GM18499 (cell line): ENCODE data around the gene FRMPD2.

ENCODE experiments used
- ATAC-seq: cut with Tn5 transposase; IDR thresholded peaks from one replicate; pipeline ENCODE4 v1.9.1; 2021; ENCODE audit warnings: moderate number of reproducible peaks; ENCODE audit not compliant: insufficient read depth, unreplicated experiment

Gene FRMPD2, protein sequence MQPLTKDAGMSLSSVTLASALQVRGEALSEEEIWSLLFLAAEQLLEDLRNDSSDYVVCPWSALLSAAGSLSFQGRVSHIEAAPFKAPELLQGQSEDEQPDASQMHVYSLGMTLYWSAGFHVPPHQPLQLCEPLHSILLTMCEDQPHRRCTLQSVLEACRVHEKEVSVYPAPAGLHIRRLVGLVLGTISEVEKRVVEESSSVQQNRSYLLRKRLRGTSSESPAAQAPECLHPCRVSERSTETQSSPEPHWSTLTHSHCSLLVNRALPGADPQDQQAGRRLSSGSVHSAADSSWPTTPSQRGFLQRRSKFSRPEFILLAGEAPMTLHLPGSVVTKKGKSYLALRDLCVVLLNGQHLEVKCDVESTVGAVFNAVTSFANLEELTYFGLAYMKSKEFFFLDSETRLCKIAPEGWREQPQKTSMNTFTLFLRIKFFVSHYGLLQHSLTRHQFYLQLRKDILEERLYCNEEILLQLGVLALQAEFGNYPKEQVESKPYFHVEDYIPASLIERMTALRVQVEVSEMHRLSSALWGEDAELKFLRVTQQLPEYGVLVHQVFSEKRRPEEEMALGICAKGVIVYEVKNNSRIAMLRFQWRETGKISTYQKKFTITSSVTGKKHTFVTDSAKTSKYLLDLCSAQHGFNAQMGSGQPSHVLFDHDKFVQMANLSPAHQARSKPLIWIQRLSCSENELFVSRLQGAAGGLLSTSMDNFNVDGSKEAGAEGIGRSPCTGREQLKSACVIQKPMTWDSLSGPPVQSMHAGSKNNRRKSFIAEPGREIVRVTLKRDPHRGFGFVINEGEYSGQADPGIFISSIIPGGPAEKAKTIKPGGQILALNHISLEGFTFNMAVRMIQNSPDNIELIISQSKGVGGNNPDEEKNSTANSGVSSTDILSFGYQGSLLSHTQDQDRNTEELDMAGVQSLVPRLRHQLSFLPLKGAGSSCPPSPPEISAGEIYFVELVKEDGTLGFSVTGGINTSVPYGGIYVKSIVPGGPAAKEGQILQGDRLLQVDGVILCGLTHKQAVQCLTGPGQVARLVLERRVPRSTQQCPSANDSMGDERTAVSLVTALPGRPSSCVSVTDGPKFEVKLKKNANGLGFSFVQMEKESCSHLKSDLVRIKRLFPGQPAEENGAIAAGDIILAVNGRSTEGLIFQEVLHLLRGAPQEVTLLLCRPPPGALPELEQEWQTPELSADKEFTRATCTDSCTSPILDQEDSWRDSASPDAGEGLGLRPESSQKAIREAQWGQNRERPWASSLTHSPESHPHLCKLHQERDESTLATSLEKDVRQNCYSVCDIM (N-terminal part only)

DNA sequence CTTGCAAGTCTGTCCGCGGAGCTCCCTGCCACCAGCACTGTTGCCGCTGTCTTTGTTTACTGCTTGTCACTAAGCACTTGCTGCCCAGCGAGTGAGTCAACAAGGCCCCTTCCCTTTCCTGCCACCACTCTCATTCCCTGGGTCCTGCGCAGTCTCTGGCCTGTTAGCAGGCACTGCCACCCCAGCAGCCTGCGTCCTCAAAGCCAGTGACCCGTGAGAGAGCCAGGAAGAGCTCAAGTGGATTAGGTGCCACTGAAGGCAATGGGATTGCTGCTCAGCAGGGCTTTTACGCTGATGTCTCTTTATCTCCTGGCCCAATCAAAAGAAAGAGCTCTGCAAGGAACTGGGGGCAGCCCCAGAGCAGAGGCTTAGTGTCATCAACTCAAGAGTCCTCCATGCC, at the start of gene FRMPD2:
Gene FRMPD2, minus strand, starts transcription at position 61 of the 400 bp plus-strand sequence. CDS start 129 bp downstream, outside the sequence.
- ATAC-seq = no peak

DNA sequence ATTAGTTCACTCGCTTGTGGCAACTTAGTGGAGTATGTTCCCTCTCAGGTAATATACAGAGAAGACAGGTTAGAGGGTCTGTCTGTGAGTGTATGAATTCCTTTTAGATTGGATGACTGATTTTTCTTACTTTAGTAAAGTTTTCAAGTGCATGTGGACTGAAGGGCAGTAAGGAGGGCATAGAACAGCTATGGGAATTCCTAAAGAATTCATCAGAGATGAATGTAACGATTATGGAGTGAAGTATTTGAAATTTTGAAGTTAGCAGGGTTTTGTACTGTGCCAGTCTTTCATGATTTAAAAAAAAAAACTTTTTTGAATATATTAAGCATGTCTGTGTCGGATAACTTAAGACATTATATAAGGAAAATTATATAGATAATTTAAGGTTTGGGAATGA, 47.5 kb upstream of the FRMPD2 start:
- ATAC-seq = no peak

DNA sequence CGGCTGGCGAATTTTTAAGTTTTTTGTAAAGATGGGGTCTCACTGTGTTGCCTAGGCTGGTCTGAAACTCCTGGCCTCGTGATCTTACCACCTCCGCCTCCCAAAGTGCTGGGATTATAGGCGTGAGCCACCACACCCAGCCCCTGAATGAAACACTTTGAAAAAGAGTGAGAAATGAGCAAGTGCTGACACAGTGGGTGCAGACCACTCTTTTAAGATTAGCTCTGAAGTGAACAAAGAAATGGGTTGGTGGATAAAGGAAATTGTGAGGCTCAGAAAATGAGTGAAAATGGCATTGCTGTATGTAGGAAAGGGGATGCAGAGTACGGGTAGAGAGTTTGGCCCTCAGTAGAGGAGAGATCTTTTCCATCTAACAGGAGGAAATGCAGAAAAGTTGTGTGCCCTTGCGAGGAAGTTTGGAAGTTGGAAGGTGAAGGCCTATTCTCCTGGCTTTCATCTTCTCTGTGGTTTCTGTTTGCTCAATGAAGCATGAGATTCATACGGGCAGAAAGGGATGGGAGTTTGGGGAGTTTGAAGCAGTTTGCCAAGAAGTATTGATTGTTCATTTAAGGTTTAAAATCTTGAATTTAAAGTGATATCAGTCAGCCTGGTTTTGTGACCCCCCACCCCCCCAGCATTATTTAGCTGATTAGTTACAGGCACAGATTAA, 43.0 kb upstream of the FRMPD2 start:
- no peak for ATAC-seq

DNA sequence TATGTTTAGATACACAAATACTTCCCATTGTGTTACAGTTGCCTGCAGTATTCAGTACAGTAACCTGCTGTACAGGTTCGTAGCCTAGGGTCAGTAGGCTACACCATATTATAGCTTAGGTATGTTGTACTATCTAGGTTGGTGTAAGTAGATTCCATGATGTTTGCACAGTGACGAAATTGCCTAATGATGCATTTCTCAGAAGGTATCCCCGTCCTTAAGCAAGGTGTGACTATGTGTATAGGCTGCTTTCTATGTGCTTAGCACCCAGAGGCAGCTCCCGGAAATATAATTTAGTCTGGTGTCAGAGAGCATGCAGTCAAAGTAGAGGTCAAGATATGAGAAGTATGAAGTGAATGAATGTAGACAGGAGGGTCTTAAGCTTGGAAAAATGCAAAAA, 41.7 kb upstream of the FRMPD2 start:
- ATAC-seq = no peak

DNA sequence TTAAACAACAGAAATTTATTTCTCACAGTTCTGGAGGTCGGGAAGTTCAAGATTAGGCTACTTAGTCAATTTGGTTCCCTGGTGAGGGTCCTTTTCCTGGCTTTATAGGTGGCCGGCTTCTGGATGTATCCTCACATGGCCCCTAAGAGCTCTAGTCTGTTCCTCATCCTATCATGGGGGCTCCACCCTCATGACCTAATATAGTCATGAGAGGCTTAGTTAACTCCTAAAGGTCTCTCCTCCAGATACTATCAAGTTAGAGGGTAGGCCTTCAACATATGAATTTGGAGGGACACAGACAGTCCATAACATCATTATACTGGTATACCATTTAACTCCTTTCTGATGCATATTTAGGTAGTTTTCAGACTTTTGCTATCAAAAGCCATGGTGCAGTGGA, 39.6 kb upstream of the FRMPD2 start:
- ATAC-seq = no peak

DNA sequence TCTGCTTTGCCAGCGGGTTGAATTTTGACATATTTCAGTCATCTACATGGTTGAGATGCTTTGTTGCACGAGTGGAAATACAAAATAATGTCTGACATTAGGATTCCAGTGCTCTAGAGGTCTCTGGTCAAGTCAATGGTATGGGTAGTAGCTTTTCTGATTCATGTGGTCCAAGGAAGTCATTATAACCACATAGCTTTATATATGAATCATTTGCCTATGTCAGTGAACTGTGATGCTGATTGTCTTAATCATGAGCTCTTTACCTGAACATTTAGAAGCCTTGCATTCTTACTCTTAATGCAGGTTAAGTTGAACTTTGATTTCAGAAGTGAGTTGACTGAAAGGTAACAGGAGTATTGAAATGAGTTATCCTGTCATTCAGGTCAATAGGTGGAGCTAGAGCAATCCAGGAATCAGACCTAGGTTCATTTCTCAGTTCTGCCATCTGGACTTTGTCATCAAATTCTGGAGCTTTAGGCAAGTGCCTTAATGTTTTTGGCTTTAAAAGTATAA, 35.3 kb upstream of the FRMPD2 start:
- no peak for ATAC-seq

DNA sequence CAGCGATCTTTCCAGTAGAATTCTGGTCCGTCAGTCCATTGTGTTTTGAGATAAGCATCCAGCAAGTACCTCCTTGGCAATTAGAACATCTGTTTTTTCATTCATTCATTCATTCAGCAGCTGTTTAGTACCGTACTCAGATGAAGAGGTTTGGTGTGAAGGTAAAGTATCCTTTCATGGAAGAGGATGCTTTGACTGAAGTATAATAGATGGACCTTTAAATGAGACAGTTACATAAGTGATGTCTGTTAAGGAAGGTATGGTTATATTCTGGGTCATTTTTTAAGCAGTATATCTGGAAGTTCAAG, 33.2 kb upstream of the FRMPD2 start:
- no peak for ATAC-seq

DNA sequence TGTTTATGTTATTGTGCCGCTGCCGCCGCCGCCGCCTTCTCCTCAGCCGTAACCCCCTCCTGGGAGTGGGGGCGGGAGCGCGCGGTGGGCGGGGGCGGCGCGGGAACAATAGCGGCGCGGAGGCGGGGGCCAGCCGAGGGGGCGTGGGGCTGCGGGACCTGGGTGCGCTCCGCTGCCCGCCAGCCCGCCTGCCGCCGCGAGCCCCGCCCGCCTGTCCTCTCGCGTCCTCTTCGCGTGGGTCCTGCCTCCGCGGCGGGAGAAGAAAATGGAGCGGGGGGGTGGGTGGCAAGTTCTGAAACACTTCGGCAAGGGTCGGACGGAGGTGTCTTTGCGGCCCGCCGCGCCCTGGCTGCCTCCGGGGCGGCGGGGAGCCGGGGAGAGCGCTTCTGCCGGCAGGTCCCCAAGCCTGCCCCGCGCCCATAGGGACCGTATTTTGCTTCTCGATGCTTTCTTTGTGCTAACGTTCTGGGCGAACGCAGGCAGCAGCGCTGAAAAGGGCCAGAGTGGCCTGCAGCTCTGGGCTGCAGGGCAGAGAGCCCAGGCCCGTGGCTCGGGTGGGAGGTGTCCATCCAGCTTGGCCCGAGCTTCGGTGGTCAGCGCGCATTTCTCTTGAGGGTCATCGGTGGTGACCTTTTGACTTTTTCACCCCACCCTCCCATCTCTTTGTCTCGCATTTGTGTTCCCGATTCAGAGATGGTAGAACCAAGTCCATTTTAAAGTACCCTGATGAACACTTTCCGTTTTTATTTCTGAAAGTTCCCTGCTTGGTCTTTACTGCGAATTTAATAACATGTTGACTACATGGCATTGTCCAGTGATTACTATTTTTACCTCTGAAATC, 32.6 kb upstream of the FRMPD2 start:
- peak; percentile 19 for ATAC-seq

DNA sequence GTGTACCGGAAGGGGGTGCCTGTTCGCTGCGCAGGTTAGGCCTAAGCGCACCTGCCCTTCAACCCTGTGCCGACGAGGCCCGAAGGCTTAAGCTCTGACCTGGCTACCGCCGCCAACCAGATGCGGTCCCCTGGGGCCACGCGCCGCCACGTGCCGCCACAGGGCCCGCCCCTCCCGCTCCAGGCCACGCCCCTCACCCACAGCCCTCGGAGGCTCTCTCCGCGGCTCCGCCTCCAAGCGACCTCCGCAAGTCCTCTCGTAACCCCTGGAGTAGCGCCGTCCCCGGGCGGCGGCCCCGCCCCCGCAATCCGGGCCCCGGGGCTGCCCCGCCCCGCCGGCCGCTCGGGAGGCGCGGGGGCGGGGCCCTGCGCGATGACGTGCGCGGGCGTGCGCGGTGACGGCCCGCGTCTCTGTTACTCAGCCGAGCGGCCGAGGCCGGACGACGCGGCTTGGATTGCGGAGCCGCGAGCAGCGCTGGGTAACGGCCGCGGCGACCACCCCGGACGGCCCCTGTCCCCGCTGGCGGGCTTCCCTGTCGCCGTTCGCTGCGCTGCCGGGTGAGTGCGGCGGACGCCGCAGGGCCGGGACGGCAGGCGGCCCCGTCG, 31.9 kb upstream of the FRMPD2 start, which contains the start of gene MAPK8:
Gene MAPK8, plus strand, starts transcription at position 413 of the 605 bp plus-strand sequence. CDS start 94,984 bp downstream, outside the sequence.
- ATAC-seq = peak; percentile 51

DNA sequence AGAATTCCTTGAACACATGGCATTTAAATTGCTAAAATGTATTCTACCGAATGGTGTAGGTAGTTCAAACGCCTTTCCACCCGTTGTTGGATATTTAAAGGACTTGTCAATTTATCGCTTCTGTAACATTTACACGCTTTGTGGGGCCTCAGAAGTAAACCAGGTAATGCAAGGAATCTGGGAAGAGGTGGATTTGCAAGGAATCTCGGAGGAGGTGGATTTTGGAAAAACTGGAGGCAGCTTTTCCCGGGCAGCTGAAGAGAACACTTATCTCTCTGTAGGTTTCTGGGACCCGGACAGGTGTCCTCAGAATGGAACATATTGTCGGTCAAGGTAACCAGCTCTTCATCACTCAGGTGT, 31.4 kb upstream of the FRMPD2 start:
- ATAC-seq = no peak

DNA sequence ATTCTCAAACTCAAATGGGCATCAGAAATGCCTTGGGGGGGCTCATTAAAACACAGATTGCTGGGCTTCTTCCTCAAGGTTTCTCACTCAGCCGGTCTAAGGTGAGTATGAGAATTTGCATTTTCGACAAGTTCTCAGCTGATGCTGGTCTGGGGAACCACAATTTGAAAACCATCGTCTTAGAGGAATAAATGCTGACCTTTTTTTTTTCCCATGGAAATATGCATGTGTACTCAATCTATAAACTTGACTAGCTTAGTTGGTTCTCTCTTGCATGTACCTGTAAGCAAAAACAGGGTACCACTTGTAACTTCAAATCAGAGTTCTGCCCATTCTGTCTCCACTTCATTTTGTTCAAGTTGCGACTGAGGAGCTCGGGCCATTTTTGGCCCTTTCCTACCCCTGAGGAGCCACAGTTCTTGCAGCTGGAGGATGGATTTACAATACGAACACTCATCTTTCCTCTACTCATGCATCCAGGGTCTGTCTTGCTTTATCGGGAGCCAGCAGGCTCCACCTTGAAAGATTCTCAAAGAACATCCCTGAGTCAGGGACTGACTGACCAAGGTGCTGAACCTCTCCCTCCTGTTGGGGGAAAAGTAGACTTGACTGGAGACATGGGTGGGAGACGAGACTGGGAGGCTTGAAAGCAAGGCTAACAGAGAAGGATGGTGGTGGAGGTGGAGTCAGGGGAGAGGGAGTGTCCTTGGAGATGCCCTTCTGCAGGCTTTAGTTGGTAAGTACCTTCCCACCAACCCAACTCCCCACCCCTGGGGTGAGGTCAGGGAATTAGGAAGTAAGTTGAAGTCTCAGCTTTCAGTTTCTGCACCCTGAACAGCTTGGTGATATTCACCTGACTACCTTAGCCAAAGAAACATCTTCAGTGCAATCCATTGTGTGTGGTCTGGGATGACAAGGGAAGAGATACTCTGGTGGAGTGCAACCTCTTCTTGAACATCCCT, 28.3 kb upstream of the FRMPD2 start:
- no peak for ATAC-seq

DNA sequence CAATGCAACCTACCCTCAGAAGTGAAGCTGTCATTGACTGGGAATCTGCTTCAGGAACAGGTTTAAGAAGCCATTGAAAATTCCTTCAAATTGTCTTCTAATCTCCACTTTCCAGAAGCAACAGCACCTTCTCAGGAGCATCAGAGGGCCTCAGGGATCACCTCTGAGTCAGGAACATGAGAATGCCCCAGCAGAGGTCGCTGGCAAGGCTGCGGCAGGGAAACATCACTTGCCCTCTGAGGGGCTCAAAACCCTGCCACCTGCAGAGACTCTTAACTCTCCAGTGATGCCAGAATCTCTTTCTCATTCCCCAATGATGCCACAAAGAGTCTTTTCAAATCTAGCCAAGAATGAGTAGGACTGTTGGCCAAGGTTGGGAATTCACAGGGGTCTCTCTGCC, 26.1 kb upstream of the FRMPD2 start:
- ATAC-seq = no peak

DNA sequence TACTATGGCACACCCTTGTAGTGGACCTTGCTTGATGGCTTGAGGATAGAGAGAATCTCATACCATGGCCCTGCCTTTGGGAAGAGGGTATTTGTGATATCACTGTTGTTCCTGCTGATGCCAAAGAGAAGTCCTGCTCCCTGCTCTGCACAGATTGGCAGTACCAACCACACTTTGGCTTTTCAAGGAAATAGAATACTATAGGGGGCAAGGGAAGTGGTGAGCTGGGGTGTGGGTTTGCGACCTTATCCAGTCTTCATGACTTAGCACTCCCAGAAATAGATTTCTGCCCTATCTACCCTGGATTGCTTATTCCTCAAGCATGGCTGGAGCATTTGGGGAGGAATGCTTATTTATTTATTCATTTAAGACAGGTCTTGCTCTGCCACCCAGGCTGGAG, 25.2 kb upstream of the FRMPD2 start:
- no peak for ATAC-seq

DNA sequence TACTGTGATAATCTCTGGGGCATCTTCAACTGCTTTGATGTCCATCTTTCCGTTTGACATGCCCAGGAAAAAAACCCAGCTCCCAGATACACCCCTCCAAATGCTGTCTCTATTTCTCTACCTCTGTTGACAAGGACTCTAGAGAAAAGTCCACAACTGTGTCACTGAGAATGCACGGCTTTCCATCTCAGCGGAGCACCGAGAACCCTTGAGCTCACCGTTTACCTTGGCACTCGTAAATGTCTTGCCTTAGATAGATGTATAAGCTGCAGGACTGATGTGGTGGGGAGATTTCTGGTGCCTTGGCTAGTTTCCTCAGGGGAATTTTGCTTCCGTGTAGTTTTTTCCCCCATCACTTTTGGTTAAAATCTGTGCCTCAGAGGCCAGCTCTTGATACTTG, 24.6 kb upstream of the FRMPD2 start:
- ATAC-seq = no peak

DNA sequence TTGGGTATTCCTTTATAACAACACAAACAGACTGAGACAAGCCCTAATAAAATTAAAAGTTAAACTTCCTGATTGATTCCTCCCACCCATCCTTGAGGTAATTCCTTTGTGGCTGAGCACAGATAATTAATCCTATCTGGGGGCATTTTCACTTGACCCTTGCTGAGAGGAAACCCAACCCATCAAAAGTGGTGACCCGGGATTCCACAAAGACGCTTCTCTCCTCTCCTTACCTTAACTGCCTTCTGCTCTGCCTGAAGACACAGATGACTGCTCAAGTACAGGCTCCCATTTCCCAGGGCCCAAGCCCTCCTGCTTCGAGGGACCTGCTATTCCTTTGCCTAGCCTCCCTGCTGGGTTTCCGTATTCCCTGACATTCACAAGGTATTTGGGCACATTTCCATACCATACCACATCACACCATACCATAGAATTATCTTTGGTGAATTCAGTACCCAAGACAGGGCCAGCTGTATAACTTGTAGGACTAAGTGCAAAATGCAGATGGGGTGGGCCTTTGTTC, 22.1 kb upstream of the FRMPD2 start:
- no peak for ATAC-seq

DNA sequence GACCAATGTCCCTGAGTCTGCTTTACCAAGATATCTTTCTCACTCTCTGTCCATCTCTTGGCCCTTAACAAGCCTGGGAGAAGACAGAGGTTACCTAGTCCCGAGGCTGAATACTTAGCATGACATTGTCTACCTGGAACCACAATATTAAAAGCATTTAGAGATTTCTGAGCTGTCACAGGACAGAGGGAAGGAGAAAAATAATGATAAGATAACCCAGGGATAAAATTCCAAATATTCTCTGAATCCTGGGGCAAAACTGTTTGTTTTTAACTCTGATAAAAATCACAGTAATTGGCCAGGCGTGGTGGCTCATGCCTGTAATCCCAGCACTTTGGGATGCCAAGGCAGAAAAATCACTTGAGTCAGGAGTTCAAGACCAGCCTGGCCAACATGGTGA, 19.9 kb upstream of the FRMPD2 start:
- no peak for ATAC-seq

DNA sequence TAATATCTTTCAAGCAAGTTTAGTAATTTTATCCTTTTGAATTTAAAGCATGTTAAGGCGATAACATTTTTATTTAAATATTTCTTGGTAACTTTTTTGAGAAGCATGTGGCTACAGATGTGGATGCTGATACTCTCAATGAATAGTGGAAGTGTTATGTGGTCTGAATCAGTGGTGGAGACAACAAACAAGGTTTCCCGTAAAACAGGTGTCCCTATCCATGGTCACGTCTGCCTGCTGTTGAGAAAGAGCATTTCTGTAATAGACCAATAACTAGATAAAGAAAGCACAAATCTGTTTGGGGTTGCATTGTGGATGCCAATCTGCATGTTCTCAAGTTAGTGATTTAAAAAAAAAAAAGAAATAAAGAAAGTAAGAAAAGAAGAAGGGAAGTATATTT, 18.1 kb upstream of the FRMPD2 start:
- no peak for ATAC-seq
